ENCODE results near the gene IHH. TPM values are rescaled to one million over a fixed set of nuclear protein-coding genes. Genes with fewer than 3 reads are reported as not detected.
A peak's percentile ranks its signal among the peaks of the same experiment; 100 is the strongest.

IHH gene
- total and polyA plus RNA-seq, 8 donors: 0.58 to 59.1 (median 11.2) TPM

GRCh38 chr2:219065484-219065883 lies 4.8 kb upstream of the IHH start:
- peaks cover 9 to 12% (median 9%) of the 10 kb centered on the region in 4 donors for H3K4me1 ChIP-seq
- no peak for TF ChIP-seq EP300 (IDR thresholded peaks at IDR 0.05)
- no peak for TF ChIP-seq POLR2A (IDR thresholded peaks at IDR 0.05)
- TF ChIP-seq CTCF (IDR thresholded peaks at IDR 0.05): no peak
- TF ChIP-seq POLR2AphosphoS5 (IDR thresholded peaks at IDR 0.05): no peak
- WGBS, 5 donors: 27 to 72% (median 34%) methylated on average over 1 of the region's 1 CpG
- no peak overlapping the region for H3K4me3 ChIP-seq
- no peaks in the 10 kb centered on the region for H3K36me3 ChIP-seq
- peaks cover 5 to 38% (median 9%) of the 10 kb centered on the region in 3 donors for H3K27me3 ChIP-seq
- no peak for DNase-seq
- no peak overlapping the region for H3K27ac ChIP-seq
- intact Hi-C loops (cut with DNase I; ENCODE audit: low total_unique reads): loop anchor here (10.0 kb wide), 1 partner anchor 49 kb away; no protein-coding TSS in a partner anchor
- no peaks in the 10 kb centered on the region for H3K9me3 ChIP-seq

GRCh38 chr2:219062081-219062480 lies 1.4 kb upstream of the IHH start:
- H3K4me3 ChIP-seq: no peak overlapping the region
- no peak overlapping the region for H3K27ac ChIP-seq
- 72 to 83% (median 79%) methylated on average over 6 of the region's 6 CpGs for WGBS, 5 donors
- peaks cover 41 to 46% (median 43%) of the 10 kb centered on the region in 4 donors for H3K4me1 ChIP-seq
- no peaks in the 10 kb centered on the region for H3K9me3 ChIP-seq
- TF ChIP-seq CTCF (IDR thresholded peaks at IDR 0.05) (no peak), POLR2A (IDR thresholded peaks at IDR 0.05) (no peak), EP300 (IDR thresholded peaks at IDR 0.05) (no peak), POLR2AphosphoS5 (IDR thresholded peaks at IDR 0.05) (no peak)
- H3K27me3 ChIP-seq: peaks cover 15 to 72% (median 41%) of the 10 kb centered on the region in 3 donors
- no peak for DNase-seq
- no peaks in the 10 kb centered on the region for H3K36me3 ChIP-seq
- intact Hi-C loops (cut with DNase I; ENCODE audit: low total_unique reads): loop anchor here (10.0 kb wide), 1 partner anchor 53 kb away; no protein-coding TSS in a partner anchor

- TF ChIP-seq POLR2A (IDR thresholded peaks at IDR 0.05): no peak
- no peak for TF ChIP-seq EP300 (IDR thresholded peaks at IDR 0.05)
- TF ChIP-seq CTCF (IDR thresholded peaks at IDR 0.05): no peak
- no peak for TF ChIP-seq POLR2AphosphoS5 (IDR thresholded peaks at IDR 0.05)
- Histone ChIP-seq H3K4me3 (peak overlapping the region; percentile 46 to 61 (median 56)), H3K36me3 (peaks cover 0 to 16% (median 7%) of the 10 kb centered on the region in 4 donors), H3K27me3 (peaks cover 15 to 93% (median 52%) of the 10 kb centered on the region in 3 donors), H3K4me1 (peaks cover 41 to 55% (median 53%) of the 10 kb centered on the region in 4 donors), H3K9me3 (no peaks in the 10 kb centered on the region), H3K27ac (peak overlapping the region; percentile 69 to 85 (median 73))
- intact Hi-C loops (cut with DNase I; ENCODE audit: low total_unique reads): loop anchor here (5.0 to 10.0 kb wide), 2 partner anchors 55 to 97 kb away; no protein-coding TSS in a partner anchor
- WGBS, 5 donors: 2 to 10% (median 2%) methylated on average over 16 to 81 of the region's 81 CpGs
- peak in 1 of 2 donors; percentile 51 for DNase-seq
Measured at GRCh38 chr2:219059725-219060682, 717 bp downstream of the IHH start.

- intact Hi-C loops (cut with DNase I; ENCODE audit: low total_unique reads): loop anchor here (5.0 kb wide), 1 partner anchor 98 kb away; no protein-coding TSS in a partner anchor
- Histone ChIP-seq H3K4me1 (peaks cover 41 to 55% (median 53%) of the 10 kb centered on the region in 4 donors), H3K36me3 (peaks cover 0 to 23% (median 10%) of the 10 kb centered on the region in 4 donors), H3K4me3 (peak overlapping the region; percentile 46 to 61 (median 56)), H3K9me3 (no peaks in the 10 kb centered on the region), H3K27me3 (peaks cover 15 to 99% (median 55%) of the 10 kb centered on the region in 3 donors), H3K27ac (peak overlapping the region; percentile 69 to 85 (median 73))
- WGBS, 5 donors: 0 to 4% (median 2%) methylated on average over 9 to 17 of the region's 17 CpGs
- TF ChIP-seq POLR2AphosphoS5 (IDR thresholded peaks at IDR 0.05): no peak
- no peak for TF ChIP-seq EP300 (IDR thresholded peaks at IDR 0.05)
- TF ChIP-seq CTCF (IDR thresholded peaks at IDR 0.05): no peak
- no peak for TF ChIP-seq POLR2A (IDR thresholded peaks at IDR 0.05)
- no peak for DNase-seq
Measured at GRCh38 chr2:219059375-219059724, 1.4 kb downstream of the IHH start.

Measured in stomach (tissue), 9 donors.